IMR-90 (cell line): Measurements from ENCODE around the gene SNX15. TPM values are rescaled to one million over a fixed set of nuclear protein-coding genes. Genes with fewer than 3 reads are reported as not detected.

Experiments
- ATAC-seq: fragments of 200-7000 bp; cut with Tn5 transposase; 2 replicates; pipeline ENCODE4 v1.9.1; 2020; ENCODE audit warnings: low read depth, mild to moderate bottlenecking, moderate library complexity
- BruUV-seq: library from RNA; stranded (reverse); fragments of 400-500 nt; replicated peaks from 2 replicates; lab custom pipeline; 2021; lab: Mats Ljungman, UMichigan
- CTCF ChIA-PET: fragments of 300-600 bp; formaldehyde crosslinking; extraction: SDS; loops from one replicate; lab custom pipeline; 2021; ENCODE audit warnings: antibody characterized with exemption; lab: Yijun Ruan, JAX
- POLR2A ChIA-PET: fragments of 300-600 bp; sonication (Branson Sonifier 250); formaldehyde crosslinking; loops from one replicate; lab custom pipeline; 2022; ENCODE audit warnings: antibody characterized with exemption; ENCODE audit not compliant: unreplicated experiment; lab: Charles Lee
- DNase-seq: peaks from one replicate; pipeline ENCODE4 v3.0.0; 2013
- H2AFZ ChIP-seq: replicated peaks from 2 replicates; pipeline ENCODE3; 2013; ENCODE audit warnings: low read length, mild to moderate bottlenecking; ENCODE audit not compliant: poor library complexity
- H2AK5ac ChIP-seq: 2 replicates; pipeline ENCODE4 v1.6.1; 2013; ENCODE audit warnings: low read depth, low read length, inconsistent platforms
- H2AK9ac ChIP-seq: replicated peaks from 2 replicates; pipeline ENCODE3; 2013; ENCODE audit warnings: mild to moderate bottlenecking, low read depth, low read length, moderate library complexity; ENCODE audit not compliant: poor library complexity
- H2BK120ac ChIP-seq: 2 replicates; pipeline ENCODE4 v1.6.1; 2013; ENCODE audit warnings: low read depth, low read length, inconsistent platforms
- H2BK15ac ChIP-seq: 3 replicates; pipeline ENCODE4 v1.6.1; 2013; ENCODE audit warnings: low read depth, low read length, inconsistent platforms
- H2BK20ac ChIP-seq: 2 replicates; pipeline ENCODE4 v1.6.1; 2013; ENCODE audit warnings: low read depth, mild to moderate bottlenecking, inconsistent platforms, low read length, moderate library complexity
- H2BK5ac ChIP-seq: 2 replicates; pipeline ENCODE4 v1.6.1; 2013; ENCODE audit warnings: mild to moderate bottlenecking, low read depth, low read length, inconsistent platforms; ENCODE audit not compliant: poor library complexity, severe bottlenecking
- H3K14ac ChIP-seq: replicated peaks from 2 replicates; pipeline ENCODE4 v1.6.1; 2013; ENCODE audit warnings: low read depth, low read length, inconsistent platforms
- H3K18ac ChIP-seq: 2 replicates; pipeline ENCODE4 v1.6.1; 2013; ENCODE audit warnings: low read depth, low read length, control low read depth
- H3K23ac ChIP-seq: 2 replicates; pipeline ENCODE4 v1.6.1; 2013; ENCODE audit warnings: low read depth, low read length, inconsistent platforms
- H3K27ac ChIP-seq: 2 replicates; pipeline ENCODE4 v1.5.1; 2013; ENCODE audit warnings: mild to moderate bottlenecking, control low read depth, low read length; ENCODE audit not compliant: insufficient read depth
- H3K27me3 ChIP-seq: 2 replicates; pipeline ENCODE4 v1.6.1; 2013; ENCODE audit warnings: low read length; ENCODE audit not compliant: control insufficient read depth, insufficient read depth
- H3K36me3 ChIP-seq: 2 replicates; pipeline ENCODE4 v1.6.1; 2013; ENCODE audit warnings: low read length, mixed read lengths; ENCODE audit not compliant: control insufficient read depth, insufficient read depth
- H3K4ac ChIP-seq: 2 replicates; pipeline ENCODE4 v1.6.1; 2013; ENCODE audit warnings: low read depth, low read length, inconsistent platforms
- H3K4me1 ChIP-seq: 2 replicates; pipeline ENCODE4 v1.6.1; 2013; ENCODE audit warnings: low read length, mixed read lengths; ENCODE audit not compliant: control insufficient read depth, insufficient read depth
- H3K4me2 ChIP-seq: 2 replicates; pipeline ENCODE4 v1.6.1; 2013; ENCODE audit warnings: low read depth, mild to moderate bottlenecking, control low read depth, low read length, moderate library complexity
- H3K4me3 ChIP-seq: 2 replicates; pipeline ENCODE4 v1.5.1; 2013; ENCODE audit warnings: low read depth, mild to moderate bottlenecking, control low read depth, low read length, moderate library complexity; ENCODE audit not compliant: insufficient read depth
- H3K56ac ChIP-seq: 2 replicates; pipeline ENCODE4 v1.6.1; 2013; ENCODE audit warnings: low read length, inconsistent platforms; ENCODE audit not compliant: insufficient read depth; ENCODE audit errors: extremely low read depth
- H3K79me1 ChIP-seq, 2 experiments: 2 replicates each; pipeline ENCODE4 v1.6.1; 2013; ENCODE audit warnings: low read length in 2 of 2, inconsistent platforms in 1 of 2, low read depth in 1 of 2
- H3K9ac ChIP-seq: 2 replicates; pipeline ENCODE4 v1.6.1; 2013; ENCODE audit warnings: low read depth, low read length, control low read depth
- H3K9me1 ChIP-seq: 2 replicates; pipeline ENCODE4 v1.6.1; 2013; ENCODE audit warnings: low read length, inconsistent platforms; ENCODE audit not compliant: insufficient read depth
- H3K9me3 ChIP-seq: 2 replicates; pipeline ENCODE4 v1.6.1; 2013; ENCODE audit warnings: low read length; ENCODE audit not compliant: control insufficient read depth, insufficient read depth
- H4K20me1 ChIP-seq: 2 replicates; pipeline ENCODE4 v1.6.1; 2013; ENCODE audit warnings: low read length, inconsistent platforms; ENCODE audit not compliant: insufficient read depth
- H4K5ac ChIP-seq: 2 replicates; pipeline ENCODE4 v1.6.1; 2013; ENCODE audit warnings: mild to moderate bottlenecking, low read depth, low read length, control low read depth
- H4K8ac ChIP-seq, 2 experiments: 2 replicates each; pipeline ENCODE4 v1.6.1; 2013; ENCODE audit warnings: low read depth in 2 of 2, low read length in 2 of 2, control low read depth in 1 of 2, inconsistent platforms in 1 of 2
- H4K91ac ChIP-seq: 2 replicates; pipeline ENCODE4 v1.6.1; 2013; ENCODE audit warnings: low read depth, low read length, inconsistent platforms; ENCODE audit not compliant: insufficient read depth
- FOS ChIP-seq: fragments of 150-350 bp; IDR thresholded peaks from 2 replicates; pipeline ENCODE4 v1.6.1; 2016; ENCODE audit warnings: low read depth, low read length
- MAZ ChIP-seq: IDR thresholded peaks from 2 replicates; pipeline ENCODE4 v1.6.1; 2012; ENCODE audit warnings: low read depth, mild to moderate bottlenecking, low read length, improper control_type of control experiment, moderate library complexity, borderline replicate concordance
- MXI1 ChIP-seq: IDR thresholded peaks from 2 replicates; pipeline ENCODE4 v1.6.1; 2012; ENCODE audit warnings: low read depth, mild to moderate bottlenecking, low read length, moderate library complexity, borderline replicate concordance
- SMC3 ChIP-seq: fragments of 150-350 bp; IDR thresholded peaks from 2 replicates; pipeline ENCODE4 v1.6.1; 2016; ENCODE audit warnings: low read depth, mild to moderate bottlenecking, antibody characterized with exemption, low read length, moderate library complexity
- WGBS, 2 experiments: methylation state at CpG; one replicate each; pipeline versions ENCODE4 v1.1.5 to v1.1.7; 2013; ENCODE audit warnings: missing lambda C conversion rate in 2 of 2; ENCODE audit not compliant: insufficient read length in 1 of 2; ENCODE audit errors: extremely low coverage in 2 of 2; 5-methylcytosine and 5-hydroxymethylcytosine counted together
- dilution Hi-C: fragments of 300-500 bp; cut with HindIII; formaldehyde crosslinking; loops from one replicate; pipeline ENCODE4 v1.14.3; 2018; ENCODE audit warnings: low sequenced_read_pairs; ENCODE audit not compliant: unreplicated experiment
- in situ Hi-C: fragments of 300-500 bp; cut with MboI; formaldehyde crosslinking; loops from 3 replicates; pipeline ENCODE4 v1.14.3; 2019; ENCODE audit warnings: low sequenced_read_pairs, inconsistent platforms, mixed read lengths
- intact Hi-C: fragments of 100-400 bp; cut with micrococcal nuclease; formaldehyde crosslinking; loops from 2 replicates; pipeline ENCODE4 v1.10.0; 2022
- polyA plus RNA-seq, 3 experiments: library from polyadenylated mRNA; depleted of rRNA; stranded (reverse); fragments of >200 nt; gene quantifications; 2 replicates each; pipeline ENCODE4 v1.2.3, GENCODE V29; 2012; ENCODE audit warnings: low replicate concordance in 1 of 3
- total RNA-seq: library from RNA; depleted of rRNA; stranded (reverse); fragments of >200 nt; gene quantifications from 2 replicates; pipeline ENCODE4 v1.2.3, GENCODE V29; 2012

SNX15 gene
- total and polyA plus RNA-seq, 2 of the 4 experiments (the other 2 are of a cell fraction): 9.0 to 16.3 TPM

DNA sequence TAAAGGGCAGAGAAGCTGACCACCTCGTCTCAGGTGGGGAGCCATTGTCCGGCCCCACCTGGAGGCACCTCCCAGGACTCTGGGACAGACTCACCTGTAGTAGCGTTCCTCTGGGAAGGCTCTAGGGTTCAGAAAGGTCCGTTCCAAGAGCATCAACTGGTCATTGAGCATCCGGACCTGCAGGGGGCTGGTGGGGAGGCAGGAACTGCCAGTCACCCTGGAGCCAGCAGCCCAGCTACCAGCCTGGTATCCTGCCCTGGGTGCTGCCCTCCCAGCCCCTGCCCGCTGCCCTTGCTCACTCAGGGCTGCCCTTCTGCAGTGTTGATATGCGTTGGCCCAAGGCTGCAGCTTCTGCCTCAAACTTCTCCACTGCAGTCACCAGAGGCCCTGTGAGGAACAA, 18.5 kb downstream of the SNX15 start:
- Histone ChIP-seq H3K14ac (no peak overlapping the region), H3K4ac (no peak overlapping the region), H3K4me1 (no peaks in the 10 kb centered on the region), H3K9me3 (no peaks in the 10 kb centered on the region), H4K8ac (no peak overlapping the region), H4K20me1 (peaks cover 5% of the 10 kb centered on the region; the same call in 1 of the 2 replicates), H2AK5ac (no peak overlapping the region), H2BK20ac (no peak overlapping the region), H3K23ac (no peak overlapping the region), H4K91ac (no peak overlapping the region), H3K27me3 (no peaks in the 10 kb centered on the region), H4K5ac (no peak overlapping the region), H3K4me3 (no peak overlapping the region), H2AFZ (no peak overlapping the region), H3K79me1 (peaks cover 17 to 37% of the 10 kb centered on the region in 2 experiments), H3K9me1 (peaks cover 13% of the 10 kb centered on the region; the same call in 1 of the 2 replicates), H3K56ac (no peak overlapping the region), H2AK9ac (no peak overlapping the region), H3K36me3 (peaks cover 13% of the 10 kb centered on the region), H3K9ac (no peak overlapping the region), H3K27ac (no peak overlapping the region), H3K4me2 (no peak overlapping the region), H2BK5ac (no peak overlapping the region), H2BK15ac (no peak overlapping the region), H3K18ac (no peak overlapping the region), H2BK120ac (no peak overlapping the region)
- TF ChIP-seq FOS: no peak
- TF ChIP-seq MXI1: no peak
- TF ChIP-seq MAZ: no peak
- TF ChIP-seq SMC3: no peak
- 87% methylated on average over 3 of the region's 7 CpGs; no CpG with 5 or more reads in 1 of the 2 experiments for whole genome bisulfite sequencing, 2 experiments
- DNase-seq (no peak), ATAC-seq (no peak)
- dilution Hi-C loops (no loop called here), in situ Hi-C loops (no loop called here), intact Hi-C loops (no loop called here)
- CTCF ChIA-PET: interaction anchor here (0.7 kb wide), 1 partner anchor 13 kb away, joined by 8 read pairs; the partner anchor contains the start of gene NAALADL1
- POLR2A ChIA-PET: no interaction called here
- BruUV-seq: no TSS peak
